ENCODE results near the gene AGBL1.

AGBL1 gene

GRCh38 chr15:86609275-86609674, 529.6 kb downstream of the AGBL1 start:
- Histone ChIP-seq H3K4me3 (ENCODE audit: low read depth, low read length) (no peak overlapping the region), H3K9me3 (ENCODE audit: control insufficient read depth, insufficient read depth, low read depth, low read length) (no peaks in the 10 kb centered on the region), H3K27ac (ENCODE audit: extremely low read depth, low read depth, low read length) (no peak overlapping the region), H3K4me1 (ENCODE audit: control insufficient read depth, insufficient read depth, low read length) (peaks cover 9% of the 10 kb centered on the region), H3K36me3 (ENCODE audit: control insufficient read depth in 2 of 2, insufficient read depth in 1 of 2, low read length in 2 of 2) (no peaks in the 10 kb centered on the region)
- CTCF ChIA-PET = no interaction called here
- TF ChIP-seq ZNF626 (tag by site-specific recombination; IDR thresholded peaks at IDR 0.05) (no peak), ZNF623 (tag by site-specific recombination; IDR thresholded peaks at IDR 0.05) (no peak), CTCF (tag by site-specific recombination; IDR thresholded peaks at IDR 0.05) (no peak), ZNF555 (tag by site-specific recombination; conservative IDR thresholded peaks at IDR 0.05) (no peak), ZNF48 (tag by site-specific recombination; IDR thresholded peaks at IDR 0.05) (no peak), ZNF629 (tag by site-specific recombination; IDR thresholded peaks at IDR 0.05) (no peak), ZFHX2 (tag by site-specific recombination; conservative IDR thresholded peaks at IDR 0.05) (no peak)
- POLR2A ChIA-PET = no interaction called here

GRCh38 chr15:86610038-86610437, 530.4 kb downstream of the AGBL1 start:
- H3K36me3 ChIP-seq (ENCODE audit: control insufficient read depth in 2 of 2, insufficient read depth in 1 of 2, low read length in 2 of 2) = no peaks in the 10 kb centered on the region
- ChIA-PET POLR2A (no interaction called here), CTCF (no interaction called here)
- TF ChIP-seq BCL11B (tag by site-specific recombination; IDR thresholded peaks at IDR 0.05; ENCODE audit: low read depth) (no peak), ZNF133 (tag by site-specific recombination; IDR thresholded peaks at IDR 0.05) (no peak), ZNF670 (tag by site-specific recombination; IDR thresholded peaks at IDR 0.05; ENCODE audit: low read depth) (no peak), ZNF280C (tag by site-specific recombination; IDR thresholded peaks at IDR 0.05) (no peak), YY2 (tag by site-specific recombination; IDR thresholded peaks at IDR 0.05) (no peak), ZNF837 (tag by site-specific recombination; IDR thresholded peaks at IDR 0.05) (no peak), ZSCAN30 (tag by site-specific recombination; IDR thresholded peaks at IDR 0.05) (no peak), ZNF513 (tag by site-specific recombination; IDR thresholded peaks at IDR 0.05) (no peak), ZNF423 (tag by site-specific recombination; IDR thresholded peaks at IDR 0.05) (no peak), ZNF645 (tag by site-specific recombination; IDR thresholded peaks at IDR 0.05) (no peak), ZNF239 (tag by site-specific recombination; IDR thresholded peaks at IDR 0.05) (no peak), ZNF248 (tag by site-specific recombination; IDR thresholded peaks at IDR 0.05) (no peak), BCL11A (tag by site-specific recombination; IDR thresholded peaks at IDR 0.05; ENCODE audit: low read depth) (no peak)
- H3K27ac ChIP-seq (ENCODE audit: extremely low read depth, low read depth, low read length) = no peak overlapping the region
- H3K9me3 ChIP-seq (ENCODE audit: control insufficient read depth, insufficient read depth, low read depth, low read length) = no peaks in the 10 kb centered on the region
- H3K4me1 ChIP-seq (ENCODE audit: control insufficient read depth, insufficient read depth, low read length) = peaks cover 9% of the 10 kb centered on the region
- no peak overlapping the region for H3K4me3 ChIP-seq (ENCODE audit: low read depth, low read length)
